Vagina (tissue), 2 donors: ENCODE results near the gene FUNDC2. TPM values are rescaled to one million over a fixed set of nuclear protein-coding genes. Genes with fewer than 3 reads are reported as not detected.

Source experiments
- DNase-seq, 2 donors: peaks; one replicate each; pipeline ENCODE4 v3.0.0-alpha.2; 2017; ENCODE audit errors: extremely low spot score in 2 of 2
- H3K27ac ChIP-seq: fragments of 200-600 bp; sonication (generic); one replicate; pipeline ENCODE4 v1.5.1; 2019
- H3K27me3 ChIP-seq: fragments of 200-600 bp; sonication (generic); one replicate; pipeline ENCODE4 v1.5.1; 2019
- H3K36me3 ChIP-seq, 2 donors: fragments of 200-600 bp; sonication (generic); one replicate each; pipeline ENCODE4 v1.5.1; 2017 to 2019
- H3K4me1 ChIP-seq: fragments of 200-600 bp; sonication (generic); one replicate; pipeline ENCODE4 v1.5.1; 2019
- H3K4me3 ChIP-seq, 2 donors: fragments of 200-600 bp; sonication (generic); 1 replicate in 1 of 2; 2 replicates in 1 of 2; pipeline ENCODE4 v1.5.1; 2016 to 2019
- H3K9me3 ChIP-seq: fragments of 200-600 bp; sonication (generic); one replicate; pipeline ENCODE4 v1.5.1; 2019
- POLR2A ChIP-seq, 2 donors: fragments of 450-650 bp; IDR thresholded peaks; one replicate each; pipeline ENCODE4 v1.6.1; 2017; ENCODE audit warnings: antibody characterized with exemption in 2 of 2, mild to moderate bottlenecking in 2 of 2, moderate library complexity in 2 of 2
- POLR2AphosphoS5 ChIP-seq, 2 donors: sonication (generic); formaldehyde crosslinking; IDR thresholded peaks; one replicate each; pipeline ENCODE4 v1.9.0; 2017; ENCODE audit warnings: antibody characterized with exemption in 2 of 2, mild to moderate bottlenecking in 2 of 2, low read depth in 1 of 2; ENCODE audit not compliant: insufficient read depth in 1 of 2
- intact Hi-C: fragments of 100-400 bp; cut with DNase I; formaldehyde crosslinking; loops from one replicate; pipeline ENCODE4 v1.15.1; 2023
- total RNA-seq: library from RNA; depleted of rRNA; stranded (reverse); fragments of >200 nt; gene quantifications from one replicate; pipeline ENCODE4 v1.2.3, GENCODE V29; 2016
- TF ChIP-seq, protein P1 (sequence below), 3 experiments: fragments of 450-650 bp in 2 of 3; fragments of 200-600 bp in 1 of 3; sonication (generic) in 1 of 3; IDR thresholded peaks; one replicate each; pipeline ENCODE4 v1.5.1; 2017 to 2019; ENCODE audit warnings: antibody characterized with exemption in 3 of 3, mild to moderate bottlenecking in 2 of 3, moderate library complexity in 2 of 3

The FUNDC2 gene
- total RNA-seq, 1 donor from 2014 or later, result 53.5 TPM

DNA sequence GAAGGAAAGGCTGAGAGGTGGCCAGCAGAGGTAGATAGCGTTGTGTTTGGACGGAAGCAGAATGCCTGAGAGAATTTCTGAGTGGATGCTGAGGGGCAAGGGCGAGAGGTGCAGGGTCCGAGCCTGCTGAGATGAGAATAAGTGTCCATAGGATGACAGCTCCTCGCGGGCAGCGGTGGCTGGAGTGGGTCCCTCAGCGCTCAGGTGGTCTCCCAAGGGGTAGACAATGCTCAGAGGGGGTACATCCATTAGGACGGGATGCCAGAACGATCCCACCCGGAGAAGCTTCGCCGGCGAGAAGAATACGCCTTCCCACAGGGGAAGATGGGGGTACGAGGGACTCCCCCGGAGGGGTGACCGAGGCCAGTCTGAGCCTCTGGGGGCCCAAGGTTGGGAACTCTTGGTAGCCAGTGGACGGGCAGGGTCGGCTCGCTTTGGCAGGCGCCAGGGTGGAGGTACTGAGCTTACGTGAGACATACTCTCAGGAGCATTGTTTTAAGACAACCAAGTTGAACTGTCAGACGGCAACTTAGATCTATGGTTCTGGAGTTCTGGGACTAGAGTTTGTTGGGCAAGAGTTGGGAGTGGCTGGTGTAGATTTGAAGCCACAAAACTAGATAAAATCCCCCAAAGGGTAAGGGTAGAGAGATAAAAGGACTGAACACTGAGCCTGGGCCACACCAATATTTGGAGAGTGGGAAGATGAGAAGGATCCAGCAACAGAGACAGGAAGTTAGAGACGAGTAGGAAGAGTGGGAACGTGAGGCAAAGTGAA, 60.5 kb downstream of the FUNDC2 start:
- H3K4me1 ChIP-seq, result no peaks in the 10 kb centered on the region
- TF ChIP-seq POLR2A (IDR thresholded peaks at IDR 0.05), result no peak
- TF ChIP-seq, protein P1, sequence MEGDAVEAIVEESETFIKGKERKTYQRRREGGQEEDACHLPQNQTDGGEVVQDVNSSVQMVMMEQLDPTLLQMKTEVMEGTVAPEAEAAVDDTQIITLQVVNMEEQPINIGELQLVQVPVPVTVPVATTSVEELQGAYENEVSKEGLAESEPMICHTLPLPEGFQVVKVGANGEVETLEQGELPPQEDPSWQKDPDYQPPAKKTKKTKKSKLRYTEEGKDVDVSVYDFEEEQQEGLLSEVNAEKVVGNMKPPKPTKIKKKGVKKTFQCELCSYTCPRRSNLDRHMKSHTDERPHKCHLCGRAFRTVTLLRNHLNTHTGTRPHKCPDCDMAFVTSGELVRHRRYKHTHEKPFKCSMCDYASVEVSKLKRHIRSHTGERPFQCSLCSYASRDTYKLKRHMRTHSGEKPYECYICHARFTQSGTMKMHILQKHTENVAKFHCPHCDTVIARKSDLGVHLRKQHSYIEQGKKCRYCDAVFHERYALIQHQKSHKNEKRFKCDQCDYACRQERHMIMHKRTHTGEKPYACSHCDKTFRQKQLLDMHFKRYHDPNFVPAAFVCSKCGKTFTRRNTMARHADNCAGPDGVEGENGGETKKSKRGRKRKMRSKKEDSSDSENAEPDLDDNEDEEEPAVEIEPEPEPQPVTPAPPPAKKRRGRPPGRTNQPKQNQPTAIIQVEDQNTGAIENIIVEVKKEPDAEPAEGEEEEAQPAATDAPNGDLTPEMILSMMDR (IDR thresholded peaks at IDR 0.05), result no peak
- no peak for TF ChIP-seq POLR2AphosphoS5 (IDR thresholded peaks at IDR 0.05; ENCODE audit: insufficient read depth in 1 of 2, low read depth in 1 of 2)
- no peaks in the 10 kb centered on the region for H3K9me3 ChIP-seq
- no peak for DNase-seq
- H3K36me3 ChIP-seq, result no peaks in the 10 kb centered on the region
- no peaks in the 10 kb centered on the region for H3K27me3 ChIP-seq
- no peak overlapping the region for H3K4me3 ChIP-seq
- intact Hi-C loops, result no loop called here
- no peak overlapping the region for H3K27ac ChIP-seq

DNA sequence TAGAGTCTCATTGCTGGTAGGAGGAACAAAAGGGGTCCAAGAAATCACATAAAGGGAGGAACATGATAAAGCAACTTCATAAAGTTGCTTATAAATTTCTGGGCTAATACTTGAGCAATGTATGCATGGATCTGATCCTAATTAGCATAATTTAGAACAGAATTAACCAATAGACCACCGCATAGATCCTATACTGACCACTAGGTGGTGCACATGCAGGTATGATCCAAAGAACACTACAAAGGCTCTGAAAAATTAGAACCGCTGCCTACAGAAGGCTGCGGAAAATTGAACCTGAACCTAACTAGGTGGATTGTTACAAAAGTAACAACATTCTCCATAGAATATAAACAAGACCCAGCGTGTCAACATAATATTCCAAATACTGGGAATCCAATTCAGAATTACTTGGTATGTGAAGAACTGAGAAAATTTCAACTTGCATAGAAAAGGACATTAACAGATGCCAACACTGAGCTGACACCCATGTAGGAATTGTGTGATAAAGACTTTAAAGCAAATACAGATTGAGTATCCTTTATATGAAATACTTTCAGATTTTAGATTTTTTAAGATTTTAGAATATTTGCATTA, 67.9 kb downstream of the FUNDC2 start:
- Histone ChIP-seq H3K4me3 (no peak overlapping the region), H3K9me3 (no peaks in the 10 kb centered on the region), H3K4me1 (no peaks in the 10 kb centered on the region), H3K36me3 (no peaks in the 10 kb centered on the region), H3K27ac (no peak overlapping the region), H3K27me3 (no peaks in the 10 kb centered on the region)
- intact Hi-C loops, result no loop called here
- DNase-seq, result no peak
- no peak for TF ChIP-seq POLR2A (IDR thresholded peaks at IDR 0.05)
- TF ChIP-seq POLR2AphosphoS5 (IDR thresholded peaks at IDR 0.05; ENCODE audit: insufficient read depth in 1 of 2, low read depth in 1 of 2), result no peak
- TF ChIP-seq, protein P1 (IDR thresholded peaks at IDR 0.05), result peak in 1 of 3 experiments; percentile 34

- intact Hi-C loops, result no loop called here
- Histone ChIP-seq H3K27ac (no peak overlapping the region), H3K9me3 (no peaks in the 10 kb centered on the region), H3K4me3 (no peak overlapping the region), H3K36me3 (no peaks in the 10 kb centered on the region), H3K27me3 (no peaks in the 10 kb centered on the region), H3K4me1 (no peaks in the 10 kb centered on the region)
- TF ChIP-seq POLR2AphosphoS5 (IDR thresholded peaks at IDR 0.05; ENCODE audit: insufficient read depth in 1 of 2, low read depth in 1 of 2) (no peak), POLR2A (IDR thresholded peaks at IDR 0.05) (no peak)
- TF ChIP-seq, protein P1 (IDR thresholded peaks at IDR 0.05), result no peak
- no peak for DNase-seq
Measured at GRCh38 chrX:155105919-155106318, 79.3 kb downstream of the FUNDC2 start.

DNA sequence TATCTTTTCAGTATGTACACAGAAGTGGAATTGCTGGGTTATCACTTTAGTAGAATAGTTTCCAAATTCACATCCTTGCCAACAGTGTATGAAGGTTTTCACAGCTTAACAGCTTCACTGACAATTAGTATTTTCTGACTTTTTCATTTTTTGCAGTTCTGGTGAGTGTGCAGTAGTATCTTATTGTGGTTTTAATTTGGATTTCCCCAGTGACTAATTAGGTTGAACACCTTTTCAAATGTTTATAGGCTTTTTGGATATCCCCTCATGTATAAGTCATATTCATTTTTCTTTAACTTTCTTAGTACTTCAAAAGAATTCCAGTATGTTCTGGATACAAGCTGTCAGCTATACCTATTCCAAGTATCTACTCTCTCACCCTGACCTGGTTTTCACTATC, 81.8 kb downstream of the FUNDC2 start:
- Histone ChIP-seq H3K4me3 (no peak overlapping the region), H3K9me3 (no peaks in the 10 kb centered on the region), H3K27me3 (no peaks in the 10 kb centered on the region), H3K4me1 (no peaks in the 10 kb centered on the region), H3K36me3 (no peaks in the 10 kb centered on the region), H3K27ac (no peak overlapping the region)
- intact Hi-C loops, result no loop called here
- DNase-seq, result no peak
- TF ChIP-seq, protein P1 (IDR thresholded peaks at IDR 0.05), result no peak
- TF ChIP-seq POLR2A (IDR thresholded peaks at IDR 0.05) (no peak), POLR2AphosphoS5 (IDR thresholded peaks at IDR 0.05; ENCODE audit: insufficient read depth in 1 of 2, low read depth in 1 of 2) (no peak)

Other genes with a start within 250 kb of the FUNDC2 start
- 15.7 TPM for gene MPP1, start 221.4 kb upstream of the FUNDC2 start, total RNA-seq
- not detected for gene SMIM9, start 192.2 kb upstream of the FUNDC2 start, total RNA-seq
- 8.1 TPM for gene F8A1, start 140.5 kb upstream of the FUNDC2 start, total RNA-seq
- gene F8, start 4.1 kb upstream of the FUNDC2 start, total RNA-seq, result 5.4 TPM
- 21.9 TPM for gene CMC4, start 44.3 kb downstream of the FUNDC2 start, total RNA-seq
- gene MTCP1, start 44.3 kb downstream of the FUNDC2 start, total RNA-seq, result 6.9 TPM
- 11.5 TPM for gene BRCC3, start 44.7 kb downstream of the FUNDC2 start, total RNA-seq
- gene VBP1, start 189.6 kb downstream of the FUNDC2 start, total RNA-seq, result 16.9 TPM
- gene RAB39B, start 237.6 kb downstream of the FUNDC2 start, total RNA-seq, result 0.74 TPM